DOHH2 (cell line): Measurements from ENCODE around the gene OTOA.

Experiments
- EZH2phosphoT487 ChIP-seq: fragments of 200-600 bp; sonication (generic); IDR thresholded peaks from 2 replicates; pipeline ENCODE4 v1.6.1; 2017; ENCODE audit warnings: borderline replicate concordance, mild to moderate bottlenecking, antibody characterized with exemption, low read length, moderate library complexity, mixed read lengths
- TF ChIP-seq, protein P1 (sequence below): fragments of 200-600 bp; sonication (generic); IDR thresholded peaks from one replicate; pipeline ENCODE4 v1.5.1; 2014; ENCODE audit warnings: antibody characterized with exemption, mild to moderate bottlenecking, low read depth, low read length; ENCODE audit not compliant: poor library complexity, severe bottlenecking

DNA sequence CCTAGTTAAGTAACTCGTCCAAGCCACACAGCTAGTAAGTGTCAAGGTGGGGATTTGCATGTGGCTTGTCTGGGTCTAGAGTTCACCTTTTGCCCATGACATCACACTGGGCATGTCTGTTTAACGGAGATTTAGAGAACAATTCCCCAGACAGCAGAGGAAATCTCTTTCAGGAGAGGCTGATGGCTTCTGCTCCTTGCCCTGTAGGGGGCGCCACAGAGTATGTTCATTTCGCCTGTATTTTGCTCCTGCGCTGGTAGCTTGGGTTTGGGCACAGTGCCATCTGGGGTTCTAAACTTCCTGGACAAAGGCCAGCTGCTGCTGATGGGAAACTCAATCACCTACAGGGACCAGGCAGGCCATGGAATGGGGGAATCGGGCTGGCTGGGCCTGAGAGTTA lies 20.4 kb downstream of the OTOA start:
- TF ChIP-seq, protein P1, sequence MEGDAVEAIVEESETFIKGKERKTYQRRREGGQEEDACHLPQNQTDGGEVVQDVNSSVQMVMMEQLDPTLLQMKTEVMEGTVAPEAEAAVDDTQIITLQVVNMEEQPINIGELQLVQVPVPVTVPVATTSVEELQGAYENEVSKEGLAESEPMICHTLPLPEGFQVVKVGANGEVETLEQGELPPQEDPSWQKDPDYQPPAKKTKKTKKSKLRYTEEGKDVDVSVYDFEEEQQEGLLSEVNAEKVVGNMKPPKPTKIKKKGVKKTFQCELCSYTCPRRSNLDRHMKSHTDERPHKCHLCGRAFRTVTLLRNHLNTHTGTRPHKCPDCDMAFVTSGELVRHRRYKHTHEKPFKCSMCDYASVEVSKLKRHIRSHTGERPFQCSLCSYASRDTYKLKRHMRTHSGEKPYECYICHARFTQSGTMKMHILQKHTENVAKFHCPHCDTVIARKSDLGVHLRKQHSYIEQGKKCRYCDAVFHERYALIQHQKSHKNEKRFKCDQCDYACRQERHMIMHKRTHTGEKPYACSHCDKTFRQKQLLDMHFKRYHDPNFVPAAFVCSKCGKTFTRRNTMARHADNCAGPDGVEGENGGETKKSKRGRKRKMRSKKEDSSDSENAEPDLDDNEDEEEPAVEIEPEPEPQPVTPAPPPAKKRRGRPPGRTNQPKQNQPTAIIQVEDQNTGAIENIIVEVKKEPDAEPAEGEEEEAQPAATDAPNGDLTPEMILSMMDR: peak; percentile 96
- TF ChIP-seq EZH2phosphoT487: no peak
